Fibroblast of lung (primary cell): ENCODE measurements around the gene SPTBN1. TPM values are rescaled to one million over a fixed set of nuclear protein-coding genes. Genes with fewer than 3 reads are reported as not detected.

ENCODE experiments used
- DNase-seq, 2 donors: peaks; one replicate each; pipeline versions ENCODE4 v3.0.0 to v3.0.0-alpha.2; 2010; ENCODE audit warnings: low read depth in 2 of 2
- H2AFZ ChIP-seq: 2 replicates; pipeline ENCODE4 v1.5.1; 2012; ENCODE audit warnings: low read length, control low read depth, inconsistent platforms
- H3K27ac ChIP-seq: 2 replicates; pipeline ENCODE4 v1.5.1; 2011; ENCODE audit warnings: low read length, control low read depth; ENCODE audit not compliant: insufficient read depth
- H3K27me3 ChIP-seq: 2 replicates; pipeline ENCODE4 v1.5.1; 2011; ENCODE audit warnings: mild to moderate bottlenecking, low read length; ENCODE audit not compliant: control insufficient read depth, insufficient read depth
- H3K36me3 ChIP-seq: 2 replicates; pipeline ENCODE4 v1.5.1; 2011; ENCODE audit warnings: low read length; ENCODE audit not compliant: control insufficient read depth, insufficient read depth
- H3K4me1 ChIP-seq: 2 replicates; pipeline ENCODE4 v1.5.1; 2011; ENCODE audit warnings: low read length; ENCODE audit not compliant: control insufficient read depth, insufficient read depth; ENCODE audit errors: extremely low read depth
- H3K4me2 ChIP-seq: 2 replicates; pipeline ENCODE4 v1.5.1; 2011; ENCODE audit warnings: low read length, control low read depth; ENCODE audit not compliant: insufficient read depth; ENCODE audit errors: extremely low read depth
- H3K4me3 ChIP-seq, 4 experiments: fragments of 200-600 bp in 1 of 4; sonication (generic) in 1 of 4; replicated peaks in 1 of 4; 2 replicates each; pipeline ENCODE4 v1.5.1; 2011 to 2016; ENCODE audit warnings: low read length in 4 of 4, low read depth in 3 of 4, mild to moderate bottlenecking in 3 of 4, control low read depth in 2 of 4, inconsistent platforms in 1 of 4, mixed read lengths in 1 of 4; ENCODE audit not compliant: insufficient read depth in 1 of 4; ENCODE audit errors: control extremely low read depth in 1 of 4
- H3K79me2 ChIP-seq: 2 replicates; pipeline ENCODE4 v1.5.1; 2012; ENCODE audit warnings: mild to moderate bottlenecking, low read length, inconsistent platforms; ENCODE audit not compliant: control insufficient read depth, insufficient read depth
- H3K9ac ChIP-seq: 2 replicates; pipeline ENCODE4 v1.5.1; 2011; ENCODE audit warnings: mild to moderate bottlenecking, low read length, control low read depth; ENCODE audit not compliant: insufficient read depth
- H3K9me3 ChIP-seq: 2 replicates; pipeline ENCODE4 v1.5.1; 2012; ENCODE audit warnings: low read depth, low read length; ENCODE audit not compliant: control insufficient read depth, insufficient read depth
- H4K20me1 ChIP-seq: 2 replicates; pipeline ENCODE4 v1.5.1; 2011; ENCODE audit warnings: low read length; ENCODE audit not compliant: control insufficient read depth, insufficient read depth; ENCODE audit errors: extremely low read depth
- CTCF ChIP-seq, 2 donors: IDR thresholded peaks in 1 of 2; conservative IDR thresholded peaks in 1 of 2; 1 replicate in 1 of 2; 2 replicates in 1 of 2; pipeline ENCODE4 v1.5.1; 2011 to 2012; ENCODE audit warnings: low read length in 2 of 2, control low read depth in 1 of 2, inconsistent platforms in 1 of 2, low read depth in 1 of 2, mild to moderate bottlenecking in 1 of 2
- EZH2 ChIP-seq: IDR thresholded peaks from 2 replicates; pipeline ENCODE4 v1.5.1; 2012; ENCODE audit warnings: low read length, control low read depth, mild to moderate bottlenecking; ENCODE audit errors: missing control alignments
- polyA plus RNA-seq, 2 donors: library from polyadenylated mRNA; depleted of rRNA in 1 of 2; stranded (reverse) in 1 of 2; unstranded in 1 of 2; fragments of >200 nt; gene quantifications; 2 replicates each; pipeline ENCODE4 v1.2.1, GENCODE V29; 2011 to 2012; ENCODE audit warnings: missing spikeins in 1 of 2
- total RNA-seq: library from RNA; depleted of rRNA; stranded (reverse); fragments of >200 nt; gene quantifications from 2 replicates; pipeline ENCODE4 v1.2.1, GENCODE V29; 2014

The SPTBN1 gene
- total and polyA plus RNA-seq, 2 donors (not counting 1 experiment from before 2014, with no cell fraction given), result 123 to 325 TPM

DNA sequence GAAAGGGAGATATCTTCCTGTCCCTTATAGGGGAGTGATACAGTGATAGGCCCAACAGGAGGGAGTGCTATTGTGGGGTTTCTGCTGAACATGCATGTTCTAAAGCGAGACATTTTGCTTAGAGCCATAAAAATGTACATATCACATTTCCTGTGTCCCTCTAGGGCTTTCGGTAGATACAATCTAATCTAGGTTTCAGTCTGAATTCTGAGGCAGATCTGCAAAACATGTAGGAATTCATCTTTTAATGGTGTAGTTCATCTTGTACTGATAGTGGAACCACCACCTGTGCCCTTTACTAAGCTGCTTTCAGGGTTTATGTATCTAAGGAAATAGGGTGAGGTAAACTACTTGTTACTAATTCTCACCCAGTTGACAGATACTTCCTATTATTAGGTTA, 73.8 kb downstream of the SPTBN1 start:
- TF ChIP-seq CTCF (conservative IDR thresholded peaks at IDR 0.05 in 1 of 2, IDR thresholded peaks at IDR 0.05 in 1 of 2; ENCODE audit: low read depth in 1 of 2, low read length in 2 of 2), result no peak
- no peak for TF ChIP-seq EZH2
- H3K4me1 ChIP-seq, result peaks cover 11% of the 10 kb centered on the region
- no peaks in the 10 kb centered on the region for H3K9me3 ChIP-seq
- no peak overlapping the region for H3K9ac ChIP-seq
- H3K27ac ChIP-seq, result no peak overlapping the region
- H3K4me3 ChIP-seq, result no peak overlapping the region
- peaks cover 19% of the 10 kb centered on the region for H3K36me3 ChIP-seq
- no peak for DNase-seq
- H3K4me2 ChIP-seq, result no peak overlapping the region
- no peaks in the 10 kb centered on the region for H4K20me1 ChIP-seq
- H3K79me2 ChIP-seq, result peaks cover 47% of the 10 kb centered on the region
- H2AFZ ChIP-seq, result no peak overlapping the region
- no peaks in the 10 kb centered on the region for H3K27me3 ChIP-seq

DNA sequence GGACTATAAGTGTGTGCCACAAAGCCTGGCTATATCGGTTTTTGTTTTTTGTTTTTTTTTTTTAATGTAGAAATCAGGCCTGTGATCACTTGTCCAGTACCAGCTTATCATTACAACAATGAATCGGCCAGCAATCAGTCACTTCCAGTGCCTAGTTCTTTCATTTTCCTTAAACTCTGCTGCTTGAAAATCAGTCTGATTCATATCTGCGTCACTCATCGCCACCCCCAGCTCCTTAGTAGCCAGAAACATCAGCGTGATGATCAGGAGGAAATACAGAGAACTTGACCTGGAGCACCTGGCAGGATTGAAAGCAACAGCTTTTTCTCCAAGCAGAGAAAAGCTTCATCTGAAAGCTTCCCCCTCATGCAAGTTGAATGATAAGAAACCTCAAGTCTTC, 75.4 kb downstream of the SPTBN1 start:
- Histone ChIP-seq H3K36me3 (peaks cover 18% of the 10 kb centered on the region), H3K79me2 (peaks cover 43% of the 10 kb centered on the region), H4K20me1 (no peaks in the 10 kb centered on the region), H3K27me3 (no peaks in the 10 kb centered on the region), H3K4me3 (no peak overlapping the region), H3K4me2 (no peak overlapping the region), H3K9ac (no peak overlapping the region), H3K9me3 (no peaks in the 10 kb centered on the region), H3K4me1 (peaks cover 11% of the 10 kb centered on the region), H2AFZ (no peak overlapping the region), H3K27ac (no peak overlapping the region)
- no peak for TF ChIP-seq EZH2
- TF ChIP-seq CTCF (conservative IDR thresholded peaks at IDR 0.05 in 1 of 2, IDR thresholded peaks at IDR 0.05 in 1 of 2; ENCODE audit: low read depth in 1 of 2, low read length in 2 of 2), result no peak
- peak; percentile 62 to 90 for DNase-seq

- H3K4me2 ChIP-seq, result no peak overlapping the region
- no peak for DNase-seq
- H3K36me3 ChIP-seq, result peaks cover 13% of the 10 kb centered on the region
- H2AFZ ChIP-seq, result no peak overlapping the region
- no peaks in the 10 kb centered on the region for H3K27me3 ChIP-seq
- H3K4me1 ChIP-seq, result peaks cover 11% of the 10 kb centered on the region
- peaks cover 53% of the 10 kb centered on the region for H3K79me2 ChIP-seq
- H3K9me3 ChIP-seq, result no peaks in the 10 kb centered on the region
- H4K20me1 ChIP-seq, result no peaks in the 10 kb centered on the region
- H3K9ac ChIP-seq, result no peak overlapping the region
- no peak for TF ChIP-seq EZH2
- TF ChIP-seq CTCF (conservative IDR thresholded peaks at IDR 0.05 in 1 of 2, IDR thresholded peaks at IDR 0.05 in 1 of 2; ENCODE audit: low read depth in 1 of 2, low read length in 2 of 2), result no peak
- no peak overlapping the region for H3K27ac ChIP-seq
- no peak overlapping the region for H3K4me3 ChIP-seq
These were observed 78.1 kb downstream of the SPTBN1 start for GRCh38 chr2:54534221-54534620.
